HUES6 (cell line): ENCODE measurements around the gene VPS50.

Source experiments
- H3K27ac ChIP-seq: 2 replicates; pipeline ENCODE4 v1.7.0; 2013; ENCODE audit warnings: low read depth, mild to moderate bottlenecking, low read length, inconsistent platforms
- H3K27me3 ChIP-seq: 2 replicates; pipeline ENCODE4 v1.6.1; 2013; ENCODE audit warnings: low read length; ENCODE audit not compliant: control insufficient read depth, insufficient read depth
- H3K36me3 ChIP-seq: 2 replicates; pipeline ENCODE4 v1.6.1; 2013; ENCODE audit warnings: low read length; ENCODE audit not compliant: control insufficient read depth, insufficient read depth
- H3K4me1 ChIP-seq: 2 replicates; pipeline ENCODE4 v1.6.1; 2013; ENCODE audit warnings: low read length; ENCODE audit not compliant: control insufficient read depth, insufficient read depth
- H3K4me3 ChIP-seq: 2 replicates; pipeline ENCODE4 v1.5.1; 2013; ENCODE audit warnings: low read depth, low read length
- H3K9ac ChIP-seq: one replicate; pipeline ENCODE4 v1.6.1; 2013; ENCODE audit warnings: mild to moderate bottlenecking, low read length
- H3K9me3 ChIP-seq: 2 replicates; pipeline ENCODE4 v1.6.1; 2013; ENCODE audit warnings: low read depth, low read length; ENCODE audit not compliant: control insufficient read depth, insufficient read depth

The VPS50 gene

DNA sequence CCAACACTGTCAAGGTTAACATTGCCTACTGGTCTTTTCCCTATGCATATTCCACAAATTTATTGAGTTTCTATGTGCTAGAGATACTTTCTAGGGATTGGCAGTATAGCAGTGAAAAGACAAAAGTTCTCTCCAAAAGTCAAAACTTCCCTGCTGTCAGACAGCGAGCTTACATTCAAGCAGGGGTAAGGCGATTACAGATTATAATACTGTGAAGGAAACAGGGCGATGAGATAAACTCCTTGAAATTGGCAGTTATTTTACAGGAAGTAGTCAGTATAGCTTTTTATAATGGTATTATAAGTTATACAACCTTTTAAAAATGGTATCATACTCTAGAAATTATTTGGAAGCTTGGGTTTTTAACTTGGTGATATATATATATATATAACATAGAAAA lies 9.9 kb downstream of the VPS50 start:
- Histone ChIP-seq H3K27ac (no peak overlapping the region), H3K9me3 (no peaks in the 10 kb centered on the region), H3K27me3 (no peaks in the 10 kb centered on the region), H3K9ac (no peak overlapping the region), H3K36me3 (no peaks in the 10 kb centered on the region), H3K4me3 (no peak overlapping the region), H3K4me1 (no peaks in the 10 kb centered on the region)

DNA sequence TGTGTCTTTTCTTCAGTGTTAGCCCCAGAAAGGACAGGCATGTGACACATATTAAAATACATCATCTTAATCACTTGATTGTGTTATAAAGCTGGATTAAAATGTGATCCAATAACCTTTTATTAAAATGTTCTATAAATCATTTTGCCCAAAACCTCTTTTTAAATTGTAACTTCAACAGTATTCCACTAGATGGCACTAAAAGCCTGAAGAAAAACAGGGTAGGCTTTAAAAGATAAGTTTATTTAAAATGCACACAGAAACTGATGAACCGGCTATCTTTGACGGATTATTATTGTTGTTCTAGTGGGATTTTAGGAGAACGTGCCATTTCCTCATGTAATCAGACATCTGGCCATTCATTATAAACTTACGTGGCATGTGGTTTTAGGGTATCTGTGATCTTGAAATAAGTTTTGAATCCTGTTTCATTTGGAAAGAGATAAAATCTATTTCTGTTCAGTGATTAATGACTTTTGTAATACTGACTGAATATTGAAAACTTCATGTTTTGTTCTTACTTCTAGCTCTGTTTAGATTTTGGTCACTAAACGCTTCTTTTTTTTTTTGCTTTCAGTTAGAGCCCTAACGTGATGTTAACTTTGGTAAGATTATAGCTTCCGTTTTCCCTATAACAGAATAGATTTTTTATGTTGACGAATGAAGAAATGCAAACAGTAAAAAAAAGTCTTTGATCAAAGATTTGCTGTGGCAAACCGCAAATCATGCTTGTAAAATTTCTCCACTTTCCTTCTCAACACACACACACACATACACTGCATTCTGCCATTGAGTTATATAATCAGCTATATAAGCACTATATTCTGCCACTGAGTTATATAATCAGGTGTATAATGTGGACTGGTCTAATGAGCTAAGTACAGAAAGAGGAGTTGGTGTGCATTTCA lies 13.6 kb downstream of the VPS50 start:
- Histone ChIP-seq H3K9ac (no peak overlapping the region), H3K4me3 (no peak overlapping the region), H3K27ac (no peak overlapping the region)

DNA sequence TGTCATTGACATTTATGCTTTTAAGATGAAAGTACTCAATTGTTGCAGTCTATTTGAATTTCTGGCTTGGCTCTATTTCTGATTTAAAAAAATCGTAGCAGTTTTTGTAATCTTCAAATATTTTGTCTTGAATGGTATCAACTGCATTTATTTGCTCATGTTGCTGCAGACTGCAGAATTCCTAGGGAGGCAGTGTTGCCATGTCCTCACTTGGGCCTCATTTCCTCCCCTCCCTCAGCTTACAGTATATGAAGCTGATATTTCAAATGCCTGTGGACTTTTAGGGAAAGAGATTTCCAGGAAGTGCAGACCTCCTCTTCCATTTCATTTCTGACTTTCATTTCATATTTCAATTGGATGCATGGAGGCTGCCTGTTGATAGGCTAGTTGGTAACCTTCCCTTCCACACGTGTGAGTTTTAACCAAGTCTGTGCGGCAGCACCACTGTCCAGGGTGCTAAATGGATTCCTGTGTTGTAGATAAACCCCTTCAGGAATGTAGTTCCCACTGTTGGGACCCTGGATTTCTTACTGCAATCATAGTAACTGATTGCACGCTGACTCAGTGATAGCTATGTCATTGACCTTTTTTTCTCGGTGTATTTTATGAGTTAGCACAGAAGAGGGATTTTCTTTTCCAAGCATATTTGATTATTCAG lies 17.5 kb downstream of the VPS50 start:
- H3K27ac ChIP-seq, result no peak overlapping the region
- no peaks in the 10 kb centered on the region for H3K4me1 ChIP-seq
- H3K36me3 ChIP-seq, result no peaks in the 10 kb centered on the region
- no peaks in the 10 kb centered on the region for H3K9me3 ChIP-seq
- H3K9ac ChIP-seq, result no peak overlapping the region
- H3K4me3 ChIP-seq, result no peak overlapping the region
- H3K27me3 ChIP-seq, result no peaks in the 10 kb centered on the region

More for the DNA sequence above, 13.6 kb downstream of the VPS50 start:
- Histone ChIP-seq H3K36me3 (no peaks in the 10 kb centered on the region), H3K4me1 (no peaks in the 10 kb centered on the region), H3K9me3 (no peaks in the 10 kb centered on the region), H3K27me3 (no peaks in the 10 kb centered on the region)

DNA sequence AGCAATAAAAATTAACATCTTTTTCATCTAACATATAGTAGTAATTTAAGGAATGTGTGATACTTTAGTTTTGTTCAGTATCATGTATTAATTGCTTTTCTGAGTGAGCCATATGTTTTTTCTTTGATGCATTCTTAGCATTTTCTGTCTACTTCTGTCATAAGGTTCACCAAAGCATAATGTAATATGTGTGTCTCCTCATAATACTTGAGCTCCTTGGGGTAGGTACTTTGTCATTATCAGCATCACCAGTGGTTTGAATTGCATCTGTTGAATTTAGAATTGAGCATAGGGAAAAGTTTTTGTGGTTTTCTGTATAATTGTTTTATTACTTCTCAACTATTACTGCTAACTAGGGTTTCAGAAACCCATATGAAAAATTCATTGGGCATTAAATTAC lies 26.5 kb downstream of the VPS50 start:
- Histone ChIP-seq H3K4me1 (no peaks in the 10 kb centered on the region), H3K4me3 (no peak overlapping the region), H3K27ac (no peak overlapping the region), H3K9me3 (no peaks in the 10 kb centered on the region), H3K9ac (no peak overlapping the region), H3K36me3 (no peaks in the 10 kb centered on the region), H3K27me3 (no peaks in the 10 kb centered on the region)

DNA sequence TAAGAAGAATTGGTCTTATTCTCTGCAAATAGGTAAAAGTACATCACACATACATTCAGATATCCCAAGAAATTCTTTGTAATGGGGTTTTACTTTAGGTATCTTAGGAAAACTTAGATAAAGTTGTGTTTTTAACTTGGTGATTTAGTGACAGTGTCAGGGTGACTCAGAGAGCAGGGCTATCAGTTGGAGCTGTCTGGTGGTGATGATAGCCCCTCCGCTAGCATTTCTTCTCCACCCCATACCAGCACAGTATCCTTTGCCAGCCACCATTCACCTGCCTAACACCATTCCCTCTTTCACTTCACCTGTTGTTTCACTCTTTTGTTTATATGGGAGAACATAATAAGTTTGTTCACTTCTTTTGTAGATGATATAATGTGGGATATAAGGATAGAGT lies 30.4 kb downstream of the VPS50 start:
- Histone ChIP-seq H3K9me3 (no peaks in the 10 kb centered on the region), H3K4me1 (no peaks in the 10 kb centered on the region), H3K27me3 (no peaks in the 10 kb centered on the region), H3K9ac (no peak overlapping the region), H3K4me3 (no peak overlapping the region), H3K36me3 (no peaks in the 10 kb centered on the region), H3K27ac (no peak overlapping the region)

DNA sequence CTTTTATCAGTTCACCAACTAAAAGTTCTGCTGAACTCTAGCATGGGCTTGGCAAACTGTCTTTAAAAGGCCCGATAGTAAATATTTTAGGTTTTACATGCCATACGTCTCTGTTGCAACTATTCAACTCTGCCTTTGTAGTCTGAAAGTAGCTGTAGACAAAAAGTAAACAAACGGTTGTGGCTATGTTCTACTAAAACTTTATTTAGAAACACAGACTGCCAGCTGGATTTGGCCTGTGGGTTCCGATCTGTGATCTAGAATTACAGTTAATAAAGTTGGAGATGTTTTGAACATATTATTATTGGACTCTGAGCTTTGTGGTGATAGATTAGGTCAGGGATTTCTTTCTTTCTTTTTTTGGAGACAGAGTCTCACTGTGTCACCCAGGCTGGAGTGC lies 33.1 kb downstream of the VPS50 start:
- Histone ChIP-seq H3K36me3 (no peaks in the 10 kb centered on the region), H3K9me3 (no peaks in the 10 kb centered on the region), H3K9ac (no peak overlapping the region), H3K4me3 (no peak overlapping the region), H3K27me3 (no peaks in the 10 kb centered on the region), H3K4me1 (no peaks in the 10 kb centered on the region), H3K27ac (no peak overlapping the region)

DNA sequence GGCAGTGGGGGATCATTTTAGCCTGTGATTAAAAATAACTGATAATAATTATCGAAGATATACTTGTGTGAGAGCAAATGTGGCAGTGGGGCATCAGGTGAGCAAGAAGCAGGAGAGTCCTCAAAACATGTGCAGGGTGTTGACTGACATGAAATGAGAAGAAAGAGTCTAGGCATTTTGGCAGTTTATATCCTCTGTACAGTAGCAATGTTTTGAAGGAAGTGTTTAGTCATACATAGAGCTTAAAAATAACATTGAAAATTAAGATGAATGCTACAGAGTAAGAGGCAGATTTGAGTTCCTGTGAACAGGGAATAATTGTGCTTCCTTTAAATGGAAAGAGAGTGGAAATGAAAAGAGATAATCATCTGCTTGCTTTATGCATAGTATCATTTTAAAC lies 47.4 kb downstream of the VPS50 start:
- no peak overlapping the region; the same call in 1 of the 2 replicates for H3K27ac ChIP-seq
- no peaks in the 10 kb centered on the region for H3K27me3 ChIP-seq
- no peaks in the 10 kb centered on the region for H3K9me3 ChIP-seq
- H3K4me1 ChIP-seq, result no peaks in the 10 kb centered on the region
- no peak overlapping the region for H3K9ac ChIP-seq
- H3K36me3 ChIP-seq, result no peaks in the 10 kb centered on the region; the same call in 1 of the 2 replicates
- no peak overlapping the region for H3K4me3 ChIP-seq

DNA sequence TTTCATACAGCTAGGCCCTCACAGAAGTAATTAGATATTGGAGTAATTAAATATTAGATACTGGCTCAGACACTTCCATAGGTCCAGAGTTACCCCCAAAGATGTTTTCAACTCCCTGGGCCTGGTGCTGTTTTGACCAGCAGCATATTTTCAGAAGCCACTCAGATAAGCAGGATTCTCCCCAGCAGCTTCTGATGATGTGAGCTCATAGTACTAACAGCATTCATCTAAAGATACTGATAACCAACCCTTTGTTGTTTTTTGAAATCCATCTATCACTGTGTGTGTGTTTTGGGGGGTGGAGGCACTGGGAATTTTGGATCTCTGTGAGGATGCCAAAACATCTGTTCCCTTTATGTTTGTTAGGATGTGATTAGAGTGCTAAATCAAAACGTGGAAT lies 52.7 kb downstream of the VPS50 start:
- H3K4me3 ChIP-seq, result no peak overlapping the region
- H3K9me3 ChIP-seq, result no peaks in the 10 kb centered on the region
- no peaks in the 10 kb centered on the region for H3K36me3 ChIP-seq
- H3K27ac ChIP-seq, result no peak overlapping the region
- H3K4me1 ChIP-seq, result no peaks in the 10 kb centered on the region
- H3K27me3 ChIP-seq, result no peaks in the 10 kb centered on the region
- H3K9ac ChIP-seq, result no peak overlapping the region

DNA sequence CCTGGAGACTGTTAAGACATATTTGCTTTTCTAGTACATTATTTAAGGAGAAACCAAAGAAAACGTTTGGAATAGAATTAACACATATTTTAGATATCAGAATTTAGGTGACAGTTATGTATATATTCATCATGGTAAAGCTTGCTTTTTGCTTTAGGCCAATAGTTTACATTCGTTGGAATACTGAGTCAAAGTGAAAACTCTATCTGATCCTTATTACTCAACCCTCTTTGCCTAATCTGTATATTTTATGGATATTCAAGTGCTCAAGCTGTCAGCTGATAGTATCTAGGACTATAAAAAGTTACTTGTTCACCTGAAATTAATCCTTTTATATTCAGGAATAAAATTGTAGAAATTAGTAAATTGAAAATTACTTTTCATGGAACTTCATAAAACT lies 61.1 kb downstream of the VPS50 start:
- Histone ChIP-seq H3K36me3 (no peaks in the 10 kb centered on the region), H3K27ac (no peak overlapping the region), H3K27me3 (no peaks in the 10 kb centered on the region), H3K9ac (no peak overlapping the region), H3K4me1 (peaks cover 1% of the 10 kb centered on the region; the same call in 1 of the 2 replicates), H3K9me3 (no peaks in the 10 kb centered on the region), H3K4me3 (no peak overlapping the region)

DNA sequence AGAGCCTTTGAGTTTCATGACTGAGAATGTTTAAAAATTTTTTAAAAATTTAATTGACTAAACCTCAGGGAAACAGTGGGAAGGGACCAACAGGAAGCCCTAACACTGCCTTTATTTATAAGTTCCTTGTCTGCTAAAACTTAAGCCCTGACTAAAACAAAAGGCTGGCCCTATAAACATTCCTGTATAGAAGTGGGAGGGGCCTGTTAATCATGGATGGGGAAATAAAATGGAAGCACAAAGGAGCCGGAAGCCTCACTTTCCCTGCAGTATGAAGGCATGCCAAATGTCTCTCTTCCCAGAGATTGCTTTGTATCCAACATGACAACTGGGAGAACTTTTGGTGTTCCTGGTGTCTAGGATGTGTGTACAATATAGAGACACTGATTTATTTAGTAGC lies 66.0 kb downstream of the VPS50 start:
- no peaks in the 10 kb centered on the region for H3K27me3 ChIP-seq
- peaks cover 4% of the 10 kb centered on the region for H3K4me1 ChIP-seq
- H3K9ac ChIP-seq, result no peak overlapping the region
- H3K36me3 ChIP-seq, result no peaks in the 10 kb centered on the region
- no peaks in the 10 kb centered on the region for H3K9me3 ChIP-seq
- H3K4me3 ChIP-seq, result no peak overlapping the region
- no peak overlapping the region for H3K27ac ChIP-seq

DNA sequence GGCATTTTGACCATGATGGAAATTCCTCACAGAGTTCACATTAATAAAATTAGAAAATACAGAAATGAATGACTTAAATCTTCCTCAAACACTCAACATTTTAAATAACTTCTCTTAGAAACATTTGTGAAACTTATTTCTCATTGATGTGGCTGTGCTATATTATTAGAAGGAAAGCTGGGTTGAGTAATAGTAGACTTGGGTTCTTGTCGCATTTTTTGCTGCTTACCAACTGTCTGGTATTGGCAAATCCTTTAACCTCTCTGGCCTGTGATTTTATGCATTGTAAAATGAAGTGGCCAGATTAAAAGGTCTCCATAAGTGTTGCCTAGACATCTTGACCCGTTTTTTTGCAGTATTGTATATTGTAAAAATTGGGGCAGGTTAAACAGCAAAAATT lies 66.5 kb downstream of the VPS50 start:
- no peaks in the 10 kb centered on the region for H3K9me3 ChIP-seq
- no peak overlapping the region for H3K27ac ChIP-seq
- H3K4me1 ChIP-seq, result peaks cover 4% of the 10 kb centered on the region
- no peak overlapping the region for H3K4me3 ChIP-seq
- H3K27me3 ChIP-seq, result no peaks in the 10 kb centered on the region
- no peaks in the 10 kb centered on the region for H3K36me3 ChIP-seq
- no peak overlapping the region for H3K9ac ChIP-seq
